HEK293 (cell line): Measurements from ENCODE around the gene DPH2.

ENCODE experiments used
- CTCF ChIA-PET: fragments of 350-600 bp; formaldehyde crosslinking; extraction: SDS; loops from one replicate; lab custom pipeline; 2021; ENCODE audit warnings: antibody characterized with exemption; lab: Yijun Ruan, JAX
- POLR2A ChIA-PET: fragments of 300-600 bp; formaldehyde crosslinking; extraction: SDS; loops from one replicate; lab custom pipeline; 2020; ENCODE audit warnings: antibody characterized with exemption, inconsistent platforms; lab: Yijun Ruan, JAX
- H3K27ac ChIP-seq: fragments of 200-500 bp; sonication (Bioruptor generic); 2 replicates; pipeline ENCODE4 v1.5.1; 2014; ENCODE audit warnings: low read depth, low read length, control low read depth, inconsistent platforms; ENCODE audit errors: extremely low read depth
- H3K36me3 ChIP-seq, 2 experiments: fragments of 200-500 bp in 1 of 2; sonication (Bioruptor generic) in 1 of 2; 1 replicate in 1 of 2; 2 replicates in 1 of 2; pipeline ENCODE4 v1.5.1; 2014 to 2017; ENCODE audit warnings: inconsistent platforms in 2 of 2, low read length in 2 of 2; ENCODE audit not compliant: control insufficient read depth in 2 of 2, insufficient read depth in 1 of 2
- H3K4me1 ChIP-seq: fragments of 200-500 bp; sonication (Bioruptor generic); 2 replicates; pipeline ENCODE4 v1.5.1; 2014; ENCODE audit warnings: mild to moderate bottlenecking, low read length, inconsistent platforms; ENCODE audit not compliant: control insufficient read depth, insufficient read depth
- H3K4me3 ChIP-seq: 2 replicates; pipeline ENCODE4 v1.5.1; 2011; ENCODE audit warnings: low read depth, mild to moderate bottlenecking, control low read depth, low read length, moderate library complexity
- H3K9me3 ChIP-seq: fragments of 200-500 bp; sonication (Bioruptor generic); 2 replicates; pipeline ENCODE4 v1.5.1; 2014; ENCODE audit warnings: low read depth, low read length, inconsistent platforms; ENCODE audit not compliant: control insufficient read depth, insufficient read depth
- GLIS1 ChIP-seq: fragments of 450-650 bp; formaldehyde crosslinking; IDR thresholded peaks from 2 replicates; pipeline ENCODE4 v1.5.1; 2016; ENCODE audit warnings: missing biosample characterization, missing genetic modification characterization
- HIC1 ChIP-seq: fragments of 450-650 bp; formaldehyde crosslinking; IDR thresholded peaks from 2 replicates; pipeline ENCODE4 v1.5.1; 2016; ENCODE audit warnings: missing biosample characterization, missing genetic modification characterization
- KLF1 ChIP-seq: fragments of 450-650 bp; formaldehyde crosslinking; IDR thresholded peaks from 2 replicates; pipeline ENCODE4 v1.5.1; 2016; ENCODE audit warnings: missing biosample characterization, missing genetic modification characterization
- KLF10 ChIP-seq: fragments of 450-650 bp; IDR thresholded peaks from 2 replicates; pipeline ENCODE4 v1.5.1; 2018; ENCODE audit warnings: missing biosample characterization, mild to moderate bottlenecking, missing genetic modification characterization
- KLF9 ChIP-seq: fragments of 450-650 bp; formaldehyde crosslinking; IDR thresholded peaks from 2 replicates; pipeline ENCODE4 v1.5.1; 2016; ENCODE audit warnings: missing biosample characterization, missing genetic modification characterization, low read depth
- PRDM1 ChIP-seq: fragments of 450-650 bp; formaldehyde crosslinking; IDR thresholded peaks from 2 replicates; pipeline ENCODE4; 2016; ENCODE audit warnings: missing biosample characterization, missing genetic modification characterization
- SCRT2 ChIP-seq: fragments of 450-650 bp; formaldehyde crosslinking; IDR thresholded peaks from 2 replicates; pipeline ENCODE4 v1.5.1; 2016; ENCODE audit warnings: missing biosample characterization, missing genetic modification characterization
- SP7 ChIP-seq: fragments of 450-650 bp; formaldehyde crosslinking; IDR thresholded peaks from 2 replicates; pipeline ENCODE4 v1.5.1; 2016; ENCODE audit warnings: missing biosample characterization, missing genetic modification characterization
- YY1 ChIP-seq: fragments of 450-650 bp; formaldehyde crosslinking; IDR thresholded peaks from 2 replicates; pipeline ENCODE4 v1.5.1; 2018; ENCODE audit warnings: missing biosample characterization, missing genetic modification characterization
- ZBTB48 ChIP-seq: fragments of 450-650 bp; formaldehyde crosslinking; IDR thresholded peaks from 2 replicates; pipeline ENCODE4 v1.5.1; 2016; ENCODE audit warnings: missing biosample characterization, missing genetic modification characterization
- ZFP37 ChIP-seq: fragments of 450-650 bp; formaldehyde crosslinking; IDR thresholded peaks from 2 replicates; pipeline ENCODE4 v1.5.1; 2016; ENCODE audit warnings: missing biosample characterization, missing genetic modification characterization
- ZFP69B ChIP-seq: fragments of 450-650 bp; formaldehyde crosslinking; IDR thresholded peaks from 2 replicates; pipeline ENCODE4 v1.5.1; 2016; ENCODE audit warnings: missing biosample characterization, missing genetic modification characterization
- ZIC2 ChIP-seq: fragments of 450-650 bp; formaldehyde crosslinking; IDR thresholded peaks from 2 replicates; pipeline ENCODE4 v1.5.1; 2016; ENCODE audit warnings: missing biosample characterization, missing genetic modification characterization
- ZNF10 ChIP-seq: fragments of 450-650 bp; formaldehyde crosslinking; IDR thresholded peaks from 2 replicates; pipeline ENCODE4 v1.5.1; 2017; ENCODE audit warnings: missing biosample characterization, missing genetic modification characterization
- ZNF121 ChIP-seq: fragments of 450-650 bp; formaldehyde crosslinking; IDR thresholded peaks from 2 replicates; pipeline ENCODE4 v1.5.1; 2016; ENCODE audit warnings: missing biosample characterization, missing genetic modification characterization
- ZNF155 ChIP-seq: fragments of 450-650 bp; formaldehyde crosslinking; IDR thresholded peaks from 2 replicates; pipeline ENCODE4 v1.5.1; 2016; ENCODE audit warnings: missing biosample characterization, missing genetic modification characterization
- ZNF174 ChIP-seq: fragments of 450-650 bp; formaldehyde crosslinking; IDR thresholded peaks from 2 replicates; pipeline ENCODE4 v1.5.0; 2017; ENCODE audit warnings: missing biosample characterization, mild to moderate bottlenecking, missing genetic modification characterization
- ZNF2 ChIP-seq: fragments of 450-650 bp; formaldehyde crosslinking; IDR thresholded peaks from 2 replicates; pipeline ENCODE4 v1.5.1; 2016; ENCODE audit warnings: missing biosample characterization, missing genetic modification characterization
- ZNF335 ChIP-seq: fragments of 450-650 bp; formaldehyde crosslinking; conservative IDR thresholded peaks from 2 replicates; pipeline ENCODE4 v1.5.1; 2016; ENCODE audit warnings: missing biosample characterization, missing genetic modification characterization
- ZNF398 ChIP-seq: fragments of 450-650 bp; formaldehyde crosslinking; IDR thresholded peaks from 2 replicates; pipeline ENCODE4 v1.5.1; 2017; ENCODE audit warnings: missing biosample characterization, missing genetic modification characterization
- ZNF600 ChIP-seq: fragments of 450-650 bp; formaldehyde crosslinking; IDR thresholded peaks from 2 replicates; pipeline ENCODE4 v1.5.1; 2016; ENCODE audit warnings: missing biosample characterization, missing genetic modification characterization
- ZNF626 ChIP-seq: fragments of 450-650 bp; sonication (Bioruptor Pico); formaldehyde crosslinking; IDR thresholded peaks from 2 replicates; pipeline ENCODE4 v1.5.1; 2018; ENCODE audit warnings: missing biosample characterization, missing genetic modification characterization, inconsistent platforms
- ZNF76 ChIP-seq: fragments of 450-650 bp; formaldehyde crosslinking; IDR thresholded peaks from 2 replicates; pipeline ENCODE4; 2016; ENCODE audit warnings: low read depth, missing biosample characterization, missing genetic modification characterization, borderline replicate concordance
- ZNF843 ChIP-seq: fragments of 450-650 bp; formaldehyde crosslinking; IDR thresholded peaks from 2 replicates; pipeline ENCODE4 v1.5.1; 2016; ENCODE audit warnings: missing biosample characterization, missing genetic modification characterization
- TF ChIP-seq, protein P1 (sequence below): fragments of 450-650 bp; formaldehyde crosslinking; IDR thresholded peaks from 2 replicates; pipeline ENCODE4; 2016; ENCODE audit warnings: missing biosample characterization, missing genetic modification characterization
- TF ChIP-seq, protein P2 (sequence below): fragments of 450-650 bp; formaldehyde crosslinking; IDR thresholded peaks from 2 replicates; pipeline ENCODE4 v1.5.1; 2016; ENCODE audit warnings: missing biosample characterization, missing genetic modification characterization

The DPH2 gene

DNA sequence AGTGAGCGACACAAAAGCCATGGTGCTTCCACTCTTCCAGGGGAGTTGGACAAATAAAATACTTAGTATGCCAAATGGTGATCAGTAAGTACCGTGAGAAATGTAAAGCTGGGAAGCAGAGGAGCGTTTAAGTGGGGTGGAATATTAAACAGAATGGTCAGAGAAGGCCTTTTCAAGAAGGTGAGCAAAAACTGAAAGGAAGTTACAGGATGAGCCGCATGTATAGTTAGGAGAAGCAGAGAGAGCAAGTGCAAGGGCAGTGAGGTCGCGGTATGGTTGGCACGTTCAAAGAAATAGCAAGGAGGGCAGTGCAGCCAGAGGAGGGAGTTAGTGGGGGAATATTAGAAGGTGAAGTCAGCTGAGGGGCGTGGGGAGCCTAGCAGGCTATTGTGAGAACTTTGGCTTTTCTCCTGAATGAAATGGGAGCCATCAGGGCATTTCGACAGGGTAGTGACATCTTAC is 4.2 kb downstream of the DPH2 start:
- POLR2A ChIA-PET, result interaction anchor here (1.1 to 2.0 kb wide), 5 partner anchors 14 to 211 kb away, joined by 3 to 6 read pairs (median 4); partner anchors contain the start of gene SLC6A9

DNA sequence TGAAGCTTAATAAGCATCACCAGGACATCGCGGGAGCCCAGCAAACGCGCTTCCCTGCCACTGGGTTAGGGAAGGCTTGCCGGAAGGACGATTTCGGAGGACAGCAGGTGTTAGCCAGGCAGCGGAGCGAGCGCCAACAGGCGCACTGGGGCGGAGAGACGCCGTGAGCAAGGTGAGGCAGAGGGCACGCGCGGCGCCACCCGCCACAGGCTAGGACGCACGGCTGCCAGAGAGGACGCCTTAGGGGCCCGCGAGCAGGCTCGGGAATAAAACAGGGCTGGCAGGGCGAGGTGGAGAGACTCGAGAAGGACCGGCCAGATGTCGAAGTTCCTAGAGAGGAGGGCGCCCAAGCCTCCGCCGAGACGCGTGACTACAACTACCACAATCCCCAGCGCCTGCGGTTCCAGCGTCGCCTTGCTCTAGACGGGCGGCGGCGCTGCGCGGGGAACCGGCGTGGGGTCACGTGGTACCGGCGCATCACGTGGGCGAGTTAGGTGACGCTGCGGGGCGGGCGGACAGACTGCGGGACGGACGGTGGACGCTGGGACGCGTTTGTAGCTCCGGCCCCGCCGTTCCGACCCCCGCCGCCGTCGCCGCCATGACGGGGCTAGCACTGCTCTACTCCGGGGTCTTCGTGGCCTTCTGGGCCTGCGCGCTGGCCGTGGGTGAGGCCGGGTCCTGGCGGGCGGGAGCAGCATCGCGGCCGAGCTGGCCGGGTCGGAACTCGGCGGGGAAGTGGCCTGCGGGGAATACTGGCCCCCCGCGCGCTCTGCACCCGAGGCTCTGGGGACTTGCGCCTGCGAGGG is 4.8 kb downstream of the DPH2 start, which contains the start of gene ATP6V0B:
Gene ATP6V0B (plus strand): TSS at position 518 of the 806 bp plus-strand sequence. CDS start 81 bp downstream, at position 599.
- peaks cover 7 to 57% of the 10 kb centered on the region in 2 experiments; a peak in 2 of 3 replicates for H3K36me3 ChIP-seq
- CTCF ChIA-PET, result interaction anchor here (0.6 to 1.2 kb wide), 4 partner anchors 29 to 210 kb away, joined by 3 to 4 read pairs (median 4); no protein-coding TSS in a partner anchor
- H3K4me1 ChIP-seq, result no peaks in the 10 kb centered on the region
- H3K4me3 ChIP-seq, result peak within 1 kb of the TSS; percentile 88
- H3K27ac ChIP-seq, result peak within 1 kb of the TSS; percentile 70
- POLR2A ChIA-PET, result interaction anchor here (0.6 to 3.6 kb wide), 16 partner anchors 10 to 1567 kb away, joined by 3 to 15 read pairs (median 4); partner anchors contain the start of genes CCDC24, DMAP1, IPO13 and KDM4A
- no peaks in the 10 kb centered on the region for H3K9me3 ChIP-seq
- TF ChIP-seq ZIC2 (tag by site-specific recombination) (peak; percentile 80), ZNF174 (tag by site-specific recombination) (no peak), ZNF600 (peak; percentile 57), ZNF10 (tag by site-specific recombination) (peak; percentile 31; the same call in 1 of the 2 replicates), ZNF76 (tag by site-specific recombination) (peak; percentile 94), ZNF121 (tag by site-specific recombination) (0 out of 2 replicates have a peak, but pooled peaks have one; percentile 8), YY1 (tag by site-specific recombination) (peak; percentile 78), ZNF843 (peak; percentile 46; the same call in 1 of the 2 replicates), ZFP69B (no peak; the same call in 1 of the 2 replicates), SP7 (peak; percentile 66), ZFP37 (peak; percentile 60; the same call in 1 of the 2 replicates), ZNF335 (tag by site-specific recombination) (peak; percentile 96), ZNF626 (tag by site-specific recombination) (no peak), SCRT2 (tag by site-specific recombination) (peak; percentile 79), ZBTB48 (tag by site-specific recombination) (peak; percentile 56), KLF1 (tag by site-specific recombination) (peak; percentile 56), HIC1 (tag by site-specific recombination) (peak; percentile 41; the same call in 1 of the 2 replicates), KLF10 (tag by site-specific recombination) (peak; percentile 51; the same call in 1 of the 2 replicates), GLIS1 (peak; percentile 71)
- TF ChIP-seq, protein P1, sequence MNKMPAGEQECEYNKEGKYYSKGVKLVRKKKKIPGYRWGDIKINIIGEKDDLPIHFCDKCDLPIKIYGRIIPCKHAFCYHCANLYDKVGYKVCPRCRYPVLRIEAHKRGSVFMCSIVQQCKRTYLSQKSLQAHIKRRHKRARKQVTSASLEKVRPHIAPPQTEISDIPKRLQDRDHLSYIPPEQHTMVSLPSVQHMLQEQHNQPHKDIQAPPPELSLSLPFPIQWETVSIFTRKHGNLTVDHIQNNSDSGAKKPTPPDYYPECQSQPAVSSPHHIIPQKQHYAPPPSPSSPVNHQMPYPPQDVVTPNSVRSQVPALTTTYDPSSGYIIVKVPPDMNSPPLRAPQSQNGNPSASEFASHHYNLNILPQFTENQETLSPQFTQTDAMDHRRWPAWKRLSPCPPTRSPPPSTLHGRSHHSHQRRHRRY (tag by site-specific recombination), result no peak
- TF ChIP-seq, protein P2, sequence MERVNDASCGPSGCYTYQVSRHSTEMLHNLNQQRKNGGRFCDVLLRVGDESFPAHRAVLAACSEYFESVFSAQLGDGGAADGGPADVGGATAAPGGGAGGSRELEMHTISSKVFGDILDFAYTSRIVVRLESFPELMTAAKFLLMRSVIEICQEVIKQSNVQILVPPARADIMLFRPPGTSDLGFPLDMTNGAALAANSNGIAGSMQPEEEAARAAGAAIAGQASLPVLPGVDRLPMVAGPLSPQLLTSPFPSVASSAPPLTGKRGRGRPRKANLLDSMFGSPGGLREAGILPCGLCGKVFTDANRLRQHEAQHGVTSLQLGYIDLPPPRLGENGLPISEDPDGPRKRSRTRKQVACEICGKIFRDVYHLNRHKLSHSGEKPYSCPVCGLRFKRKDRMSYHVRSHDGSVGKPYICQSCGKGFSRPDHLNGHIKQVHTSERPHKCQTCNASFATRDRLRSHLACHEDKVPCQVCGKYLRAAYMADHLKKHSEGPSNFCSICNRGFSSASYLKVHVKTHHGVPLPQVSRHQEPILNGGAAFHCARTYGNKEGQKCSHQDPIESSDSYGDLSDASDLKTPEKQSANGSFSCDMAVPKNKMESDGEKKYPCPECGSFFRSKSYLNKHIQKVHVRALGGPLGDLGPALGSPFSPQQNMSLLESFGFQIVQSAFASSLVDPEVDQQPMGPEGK (tag by site-specific recombination), result peak; percentile 75

More for the DNA sequence above, 4.2 kb downstream of the DPH2 start:
- H3K4me3 ChIP-seq, result peak overlapping the region; percentile 88
- CTCF ChIA-PET, result interaction anchor here (0.7 to 1.2 kb wide), 3 partner anchors 28 to 209 kb away, joined by 3 to 4 read pairs (median 4); no protein-coding TSS in a partner anchor
- H3K36me3 ChIP-seq, result peaks cover 7 to 57% of the 10 kb centered on the region in 2 experiments; a peak in 2 of 3 replicates
- TF ChIP-seq ZNF2 (tag by site-specific recombination) (no peak), KLF9 (tag by site-specific recombination) (peak; percentile 34; the same call in 1 of the 2 replicates), ZNF398 (tag by site-specific recombination) (peak; percentile 80), ZNF155 (tag by site-specific recombination) (no peak), PRDM1 (tag by site-specific recombination) (peak; percentile 65)
- peak overlapping the region; percentile 70 for H3K27ac ChIP-seq
- H3K4me1 ChIP-seq, result no peaks in the 10 kb centered on the region
- no peaks in the 10 kb centered on the region for H3K9me3 ChIP-seq
